OCI-LY7 (cell line): Measurements from ENCODE around the gene ADPGK.

Source experiments
- EZH2phosphoT487 ChIP-seq: fragments of 200-600 bp; sonication (generic); IDR thresholded peaks from 2 replicates; pipeline ENCODE4 v1.6.1; 2018; ENCODE audit warnings: low read depth, borderline replicate concordance, mild to moderate bottlenecking, mixed run types, antibody characterized with exemption, low read length, moderate library complexity, mixed read lengths
- TF ChIP-seq, protein P1 (sequence below): fragments of 200-600 bp; sonication (generic); conservative IDR thresholded peaks from 2 replicates; pipeline ENCODE4 v1.5.1; 2014; ENCODE audit warnings: mild to moderate bottlenecking, antibody characterized with exemption, low read length, moderate library complexity, mixed read lengths

DNA sequence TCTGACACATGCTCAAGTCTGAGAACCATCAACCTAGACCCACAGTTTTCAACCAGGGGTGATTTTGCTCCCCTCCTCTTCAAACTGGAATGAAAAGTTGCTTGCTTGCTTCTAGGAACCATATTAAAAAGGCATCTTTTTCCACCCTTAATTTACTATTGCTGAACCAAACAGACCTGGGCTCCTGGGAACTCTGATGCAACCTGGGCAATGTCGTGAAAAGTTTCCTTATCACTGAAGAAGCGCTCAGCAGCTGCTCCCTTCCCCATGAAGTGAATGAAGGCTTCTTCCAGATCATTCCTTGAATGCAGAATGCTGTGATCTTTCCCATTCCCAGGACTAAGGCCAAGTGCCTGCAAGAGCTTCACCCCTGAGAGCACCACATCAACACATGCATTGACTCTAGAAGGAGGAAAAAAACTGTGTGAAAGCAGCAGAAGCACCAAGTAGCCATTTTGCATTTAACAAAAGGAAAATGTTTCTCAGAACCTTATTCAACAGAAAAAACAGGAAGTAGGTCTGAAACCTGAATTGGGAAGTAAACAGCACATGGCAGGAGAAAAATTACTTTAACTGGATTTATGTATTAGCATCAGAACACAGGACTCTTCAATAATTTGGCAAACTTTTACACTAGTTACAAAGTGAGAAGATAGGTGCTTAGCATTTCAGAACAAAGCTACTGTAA is 8.7 kb downstream of the ADPGK start:
- TF ChIP-seq, protein P1, sequence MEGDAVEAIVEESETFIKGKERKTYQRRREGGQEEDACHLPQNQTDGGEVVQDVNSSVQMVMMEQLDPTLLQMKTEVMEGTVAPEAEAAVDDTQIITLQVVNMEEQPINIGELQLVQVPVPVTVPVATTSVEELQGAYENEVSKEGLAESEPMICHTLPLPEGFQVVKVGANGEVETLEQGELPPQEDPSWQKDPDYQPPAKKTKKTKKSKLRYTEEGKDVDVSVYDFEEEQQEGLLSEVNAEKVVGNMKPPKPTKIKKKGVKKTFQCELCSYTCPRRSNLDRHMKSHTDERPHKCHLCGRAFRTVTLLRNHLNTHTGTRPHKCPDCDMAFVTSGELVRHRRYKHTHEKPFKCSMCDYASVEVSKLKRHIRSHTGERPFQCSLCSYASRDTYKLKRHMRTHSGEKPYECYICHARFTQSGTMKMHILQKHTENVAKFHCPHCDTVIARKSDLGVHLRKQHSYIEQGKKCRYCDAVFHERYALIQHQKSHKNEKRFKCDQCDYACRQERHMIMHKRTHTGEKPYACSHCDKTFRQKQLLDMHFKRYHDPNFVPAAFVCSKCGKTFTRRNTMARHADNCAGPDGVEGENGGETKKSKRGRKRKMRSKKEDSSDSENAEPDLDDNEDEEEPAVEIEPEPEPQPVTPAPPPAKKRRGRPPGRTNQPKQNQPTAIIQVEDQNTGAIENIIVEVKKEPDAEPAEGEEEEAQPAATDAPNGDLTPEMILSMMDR: no peak
- TF ChIP-seq EZH2phosphoT487: no peak
